ENCODE data around the gene TSC2.

Gene TSC2

GRCh38 chr16:2016407-2016922, 31.3 kb upstream of the TSC2 start:
- TF ChIP-seq RAD21 (IDR thresholded peaks at IDR 0.05; ENCODE audit: low read depth) (peak; percentile 31; the same call in 1 of the 2 replicates), EGR1 (IDR thresholded peaks at IDR 0.05) (no peak)

DNA sequence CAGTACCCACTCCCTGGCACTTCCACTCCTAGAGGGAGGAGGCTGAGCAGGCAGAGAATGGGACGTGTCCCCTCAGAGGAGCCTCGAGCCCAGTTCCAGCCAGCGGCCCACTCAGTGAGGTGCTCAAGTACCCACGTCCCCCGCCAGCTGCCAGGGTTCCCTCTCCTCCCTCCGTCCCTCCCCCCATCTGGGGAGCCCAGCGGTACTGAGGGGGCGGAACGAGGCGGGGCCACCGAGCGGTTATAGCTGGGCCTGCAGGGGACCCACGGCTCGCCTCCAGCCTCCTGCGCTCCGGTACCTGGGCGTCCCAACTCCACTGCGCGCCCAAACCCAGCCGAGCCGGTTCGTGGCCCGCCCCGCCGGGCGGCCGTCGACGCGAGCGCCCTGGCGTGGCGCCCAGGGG, 28.3 kb upstream of the TSC2 start, which contains the start of gene NPW:
TSS of gene NPW (plus strand) at position 268 of the 403 bp plus-strand sequence.
- TF ChIP-seq CREB1 (IDR thresholded peaks at IDR 0.05; ENCODE audit: low read depth): no peak
- TF ChIP-seq ZBTB7A (IDR thresholded peaks at IDR 0.05; ENCODE audit: low read depth): 0 out of 2 replicates have a peak, but pooled peaks have one; percentile 20
- TF ChIP-seq REST (IDR thresholded peaks at IDR 0.05; ENCODE audit: low read depth): no peak
- TF ChIP-seq EGR1 (IDR thresholded peaks at IDR 0.05): peak; percentile 59
- no peak for TF ChIP-seq FOXM1 (IDR thresholded peaks at IDR 0.05; ENCODE audit: borderline replicate concordance, low read depth)
- TF ChIP-seq, protein P1, sequence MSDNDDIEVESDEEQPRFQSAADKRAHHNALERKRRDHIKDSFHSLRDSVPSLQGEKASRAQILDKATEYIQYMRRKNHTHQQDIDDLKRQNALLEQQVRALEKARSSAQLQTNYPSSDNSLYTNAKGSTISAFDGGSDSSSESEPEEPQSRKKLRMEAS (IDR thresholded peaks at IDR 0.05): no peak
- no peak for TF ChIP-seq EP300 (IDR thresholded peaks at IDR 0.05; ENCODE audit: borderline replicate concordance)
- no peak for TF ChIP-seq TAF1 (IDR thresholded peaks at IDR 0.05; ENCODE audit: low read depth)
- TF ChIP-seq TCF12 (IDR thresholded peaks at IDR 0.05; ENCODE audit: low read depth): no peak
- TF ChIP-seq, protein P2, sequence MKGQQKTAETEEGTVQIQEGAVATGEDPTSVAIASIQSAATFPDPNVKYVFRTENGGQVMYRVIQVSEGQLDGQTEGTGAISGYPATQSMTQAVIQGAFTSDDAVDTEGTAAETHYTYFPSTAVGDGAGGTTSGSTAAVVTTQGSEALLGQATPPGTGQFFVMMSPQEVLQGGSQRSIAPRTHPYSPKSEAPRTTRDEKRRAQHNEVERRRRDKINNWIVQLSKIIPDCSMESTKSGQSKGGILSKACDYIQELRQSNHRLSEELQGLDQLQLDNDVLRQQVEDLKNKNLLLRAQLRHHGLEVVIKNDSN (IDR thresholded peaks at IDR 0.05): no peak

DNA sequence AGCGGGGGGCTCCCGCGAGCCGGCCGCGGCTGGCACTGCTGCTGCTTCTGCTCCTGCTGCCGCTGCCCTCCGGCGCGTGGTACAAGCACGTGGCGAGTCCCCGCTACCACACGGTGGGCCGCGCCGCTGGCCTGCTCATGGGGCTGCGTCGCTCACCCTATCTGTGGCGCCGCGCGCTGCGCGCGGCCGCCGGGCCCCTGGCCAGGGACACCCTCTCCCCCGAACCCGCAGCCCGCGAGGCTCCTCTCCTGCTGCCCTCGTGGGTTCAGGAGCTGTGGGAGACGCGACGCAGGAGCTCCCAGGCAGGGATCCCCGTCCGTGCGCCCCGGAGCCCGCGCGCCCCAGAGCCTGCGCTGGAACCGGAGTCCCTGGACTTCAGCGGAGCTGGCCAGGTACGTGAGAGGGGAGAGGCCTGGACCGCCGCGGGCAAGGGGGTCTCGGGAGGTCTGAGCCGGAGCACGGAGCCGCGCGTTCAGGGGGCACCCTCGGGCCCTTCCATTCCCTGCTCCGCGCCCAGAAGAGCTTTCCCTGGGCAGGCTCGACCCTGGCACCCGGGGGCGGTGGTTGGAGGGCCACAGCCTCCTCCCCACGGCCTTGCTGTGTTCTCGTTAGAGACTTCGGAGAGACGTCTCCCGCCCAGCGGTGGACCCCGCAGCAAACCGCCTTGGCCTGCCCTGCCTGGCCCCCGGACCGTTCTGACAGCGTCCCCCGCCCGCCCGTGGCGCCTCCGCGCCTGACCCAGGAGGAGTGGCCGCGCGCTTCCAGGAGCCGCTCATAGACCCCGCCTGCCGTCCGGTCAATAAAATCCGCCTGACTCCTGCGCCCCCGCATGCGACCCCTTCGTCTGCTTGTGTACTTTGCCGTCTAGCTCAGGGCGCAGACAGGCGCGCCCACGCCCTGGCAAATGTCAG, 27.6 kb upstream of the TSC2 start:
- TF ChIP-seq, protein P1 (IDR thresholded peaks at IDR 0.05): peak; percentile 72
- TF ChIP-seq TCF12 (IDR thresholded peaks at IDR 0.05; ENCODE audit: low read depth) (no peak), ZBTB7A (IDR thresholded peaks at IDR 0.05; ENCODE audit: low read depth) (peak; percentile 55), TEAD4 (IDR thresholded peaks at IDR 0.05) (no peak), YY1 (IDR thresholded peaks at IDR 0.05; ENCODE audit: low read depth) (no peak)

DNA sequence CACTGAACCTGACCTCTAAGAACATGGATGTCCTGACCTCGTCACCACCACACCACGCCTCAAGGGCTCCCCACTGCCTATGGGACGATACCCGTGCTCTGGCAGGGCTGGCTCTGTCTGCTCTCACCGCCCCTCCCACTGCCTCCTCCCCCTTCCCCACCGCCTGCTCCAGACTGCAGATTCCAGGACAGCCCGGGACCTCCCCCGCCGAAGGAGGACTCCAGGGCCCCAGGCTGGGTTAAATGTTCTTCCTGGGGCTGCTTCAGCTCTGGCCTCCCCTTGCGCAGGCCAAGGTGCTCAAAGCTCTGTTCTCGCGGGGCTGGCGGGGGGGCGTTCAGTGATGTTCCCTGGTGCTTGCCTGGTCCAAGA, 25.1 kb upstream of the TSC2 start:
- TF ChIP-seq RAD21 (IDR thresholded peaks at IDR 0.05; ENCODE audit: low read depth) (no peak), FOXM1 (IDR thresholded peaks at IDR 0.05; ENCODE audit: borderline replicate concordance, low read depth) (no peak), TAF1 (IDR thresholded peaks at IDR 0.05; ENCODE audit: low read depth) (no peak), EGR1 (IDR thresholded peaks at IDR 0.05) (no peak), TEAD4 (IDR thresholded peaks at IDR 0.05) (no peak), EP300 (IDR thresholded peaks at IDR 0.05; ENCODE audit: borderline replicate concordance) (no peak)
- TF ChIP-seq, protein P2 (IDR thresholded peaks at IDR 0.05): no peak

GRCh38 chr16:2023092-2024031, 24.4 kb upstream of the TSC2 start:
- TF ChIP-seq EGR1 (IDR thresholded peaks at IDR 0.05): no peak
- TF ChIP-seq NFIC (IDR thresholded peaks at IDR 0.05): no peak; the same call in 1 of the 2 replicates
- TF ChIP-seq, protein P2 (IDR thresholded peaks at IDR 0.05): no peak
- TF ChIP-seq RAD21 (IDR thresholded peaks at IDR 0.05; ENCODE audit: low read depth): peak; percentile 98
- 0 out of 2 replicates have a peak, but pooled peaks have one; percentile 13 for TF ChIP-seq YY1 (IDR thresholded peaks at IDR 0.05; ENCODE audit: low read depth)
- TF ChIP-seq TAF1 (IDR thresholded peaks at IDR 0.05; ENCODE audit: low read depth): 0 out of 2 replicates have a peak, but pooled peaks have one; percentile 37
- no peak for TF ChIP-seq FOXM1 (IDR thresholded peaks at IDR 0.05; ENCODE audit: borderline replicate concordance, low read depth)
- peak; percentile 57 for TF ChIP-seq TCF12 (IDR thresholded peaks at IDR 0.05; ENCODE audit: low read depth)
- TF ChIP-seq CEBPB (IDR thresholded peaks at IDR 0.05): no peak
- TF ChIP-seq CREB1 (IDR thresholded peaks at IDR 0.05; ENCODE audit: low read depth): peak; percentile 10; the same call in 1 of the 2 replicates
- TF ChIP-seq REST (IDR thresholded peaks at IDR 0.05; ENCODE audit: low read depth): no peak
- TF ChIP-seq, protein P1 (IDR thresholded peaks at IDR 0.05): peak; percentile 52
- TF ChIP-seq TEAD4 (IDR thresholded peaks at IDR 0.05): peak; percentile 46
- peak; percentile 49; the same call in 1 of the 2 replicates for TF ChIP-seq EP300 (IDR thresholded peaks at IDR 0.05; ENCODE audit: borderline replicate concordance)
- peak; percentile 46 for TF ChIP-seq ZBTB7A (IDR thresholded peaks at IDR 0.05; ENCODE audit: low read depth)
